H1 (cell line): ENCODE data around the gene ZNF48. TPM values are rescaled to one million over a fixed set of nuclear protein-coding genes. Genes with fewer than 3 reads are reported as not detected.

Experiments
- CREB1 ChIP-seq: IDR thresholded peaks from 2 replicates; pipeline ENCODE4 v1.6.1; 2012; ENCODE audit warnings: inconsistent platforms
- JUND ChIP-seq: IDR thresholded peaks from 2 replicates; pipeline ENCODE4 v1.6.1; 2011; ENCODE audit warnings: mild to moderate bottlenecking, improper control_type of control experiment, low read length
- KDM5A ChIP-seq: fragments of 200-600 bp; IDR thresholded peaks from 2 replicates; pipeline ENCODE4 v1.7.1; 2012; ENCODE audit warnings: mild to moderate bottlenecking, low read length, inconsistent platforms, mixed read lengths
- PHF8 ChIP-seq: fragments of 200-600 bp; sonication (generic); conservative IDR thresholded peaks from 2 replicates; pipeline ENCODE4 v1.7.1; 2012; ENCODE audit warnings: low read depth, mild to moderate bottlenecking, inconsistent platforms, low read length, moderate library complexity
- SIN3A ChIP-seq, 2 experiments: IDR thresholded peaks in 1 of 2; conservative IDR thresholded peaks in 1 of 2; 2 replicates each; pipeline ENCODE4 v1.6.1; 2011 to 2012; ENCODE audit warnings: low read length in 2 of 2, improper control_type of control experiment in 1 of 2, low read depth in 1 of 2, mild to moderate bottlenecking in 1 of 2
- SIX5 ChIP-seq: IDR thresholded peaks from 2 replicates; pipeline ENCODE4 v1.6.1; 2011; ENCODE audit warnings: mild to moderate bottlenecking, low read depth, low read length
- SP1 ChIP-seq: IDR thresholded peaks from 2 replicates; pipeline ENCODE4 v1.6.1; 2011; ENCODE audit warnings: low read depth, low read length
- polyA plus RNA-seq, 7 experiments: library from polyadenylated mRNA; depleted of rRNA in 3 of 7; stranded (reverse) in 5 of 7; unstranded in 2 of 7; fragments of >200 nt in 5 of 7; fragments of 200-250 nt in 2 of 7; gene quantifications; 1 replicate in 5 of 7; 2 replicates in 1 of 7; 4 replicates in 1 of 7; pipeline versions ENCODE4 v1.2.1 to v1.2.3, GENCODE V29; 2011 to 2013; ENCODE audit warnings: missing spikeins in 2 of 7, mixed read lengths in 2 of 7
- total RNA-seq: library from RNA; stranded (reverse); fragmentation: NEBNext Ultra II Directional; extraction: Animal tissue kit (Norgen Biotek cat#: 25700); gene quantifications from 2 replicates; pipeline ENCODE4 v1.2.1, GENCODE V29; 2021
- TF ChIP-seq, protein P1 (sequence below): fragments of 300-600 bp; sonication (generic); IDR thresholded peaks from 2 replicates; pipeline ENCODE4 v1.7.1; 2012; ENCODE audit warnings: low read length, moderate library complexity, mild to moderate bottlenecking, inconsistent platforms; ENCODE audit not compliant: insufficient replicate concordance
- TF ChIP-seq, protein P2 (sequence below): IDR thresholded peaks from 2 replicates; pipeline ENCODE4 v1.6.1; 2011; ENCODE audit warnings: low read length, improper control_type of control experiment

Gene ZNF48
- total and polyA plus RNA-seq, 2 of the 8 experiments (the other 6 are each of a cell fraction or from before 2014, with no cell fraction given), result 30.4 to 41.2 TPM

DNA sequence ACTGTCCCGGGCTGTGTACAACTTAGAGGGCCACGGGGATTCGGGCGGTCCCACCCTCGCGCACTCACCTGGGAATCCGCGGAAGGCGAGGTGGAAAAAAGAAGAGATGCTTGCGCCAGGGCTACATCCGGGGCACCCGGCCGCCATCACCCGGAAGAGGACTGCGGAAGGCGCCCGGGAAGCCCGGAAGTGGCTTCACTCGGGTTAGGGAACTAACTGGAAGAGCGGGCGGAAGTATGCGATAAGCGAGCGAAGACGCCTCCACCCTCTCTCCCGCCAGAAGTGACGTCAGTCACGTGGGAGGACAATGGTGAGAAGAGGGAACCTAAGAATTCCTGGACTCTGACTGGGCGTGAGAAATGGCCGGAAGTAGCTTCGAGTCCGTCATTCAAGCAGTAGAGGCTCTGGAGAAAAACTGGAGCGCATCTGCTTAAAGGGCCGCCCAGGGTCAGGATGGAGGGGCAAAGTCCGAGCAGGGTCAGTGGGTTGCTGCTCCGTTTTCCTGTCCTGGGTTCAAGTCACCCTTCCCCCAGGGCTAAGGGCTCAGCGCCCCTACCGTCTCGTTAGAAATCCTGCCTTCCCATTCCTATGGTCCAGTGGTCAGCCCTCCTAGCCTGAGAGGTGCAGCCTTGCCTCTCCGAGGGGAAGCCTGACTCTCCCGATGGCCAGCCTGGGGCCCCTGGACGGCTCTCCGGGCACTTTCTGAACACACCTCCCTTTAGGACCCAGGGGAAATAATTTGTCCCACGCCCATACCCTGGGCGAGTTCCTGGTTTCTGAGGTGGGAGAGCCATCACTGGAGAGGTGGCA lies 39.9 kb upstream of the ZNF48 start, which contains the start of gene CD2BP2 (continued):
- TF ChIP-seq, protein P1, sequence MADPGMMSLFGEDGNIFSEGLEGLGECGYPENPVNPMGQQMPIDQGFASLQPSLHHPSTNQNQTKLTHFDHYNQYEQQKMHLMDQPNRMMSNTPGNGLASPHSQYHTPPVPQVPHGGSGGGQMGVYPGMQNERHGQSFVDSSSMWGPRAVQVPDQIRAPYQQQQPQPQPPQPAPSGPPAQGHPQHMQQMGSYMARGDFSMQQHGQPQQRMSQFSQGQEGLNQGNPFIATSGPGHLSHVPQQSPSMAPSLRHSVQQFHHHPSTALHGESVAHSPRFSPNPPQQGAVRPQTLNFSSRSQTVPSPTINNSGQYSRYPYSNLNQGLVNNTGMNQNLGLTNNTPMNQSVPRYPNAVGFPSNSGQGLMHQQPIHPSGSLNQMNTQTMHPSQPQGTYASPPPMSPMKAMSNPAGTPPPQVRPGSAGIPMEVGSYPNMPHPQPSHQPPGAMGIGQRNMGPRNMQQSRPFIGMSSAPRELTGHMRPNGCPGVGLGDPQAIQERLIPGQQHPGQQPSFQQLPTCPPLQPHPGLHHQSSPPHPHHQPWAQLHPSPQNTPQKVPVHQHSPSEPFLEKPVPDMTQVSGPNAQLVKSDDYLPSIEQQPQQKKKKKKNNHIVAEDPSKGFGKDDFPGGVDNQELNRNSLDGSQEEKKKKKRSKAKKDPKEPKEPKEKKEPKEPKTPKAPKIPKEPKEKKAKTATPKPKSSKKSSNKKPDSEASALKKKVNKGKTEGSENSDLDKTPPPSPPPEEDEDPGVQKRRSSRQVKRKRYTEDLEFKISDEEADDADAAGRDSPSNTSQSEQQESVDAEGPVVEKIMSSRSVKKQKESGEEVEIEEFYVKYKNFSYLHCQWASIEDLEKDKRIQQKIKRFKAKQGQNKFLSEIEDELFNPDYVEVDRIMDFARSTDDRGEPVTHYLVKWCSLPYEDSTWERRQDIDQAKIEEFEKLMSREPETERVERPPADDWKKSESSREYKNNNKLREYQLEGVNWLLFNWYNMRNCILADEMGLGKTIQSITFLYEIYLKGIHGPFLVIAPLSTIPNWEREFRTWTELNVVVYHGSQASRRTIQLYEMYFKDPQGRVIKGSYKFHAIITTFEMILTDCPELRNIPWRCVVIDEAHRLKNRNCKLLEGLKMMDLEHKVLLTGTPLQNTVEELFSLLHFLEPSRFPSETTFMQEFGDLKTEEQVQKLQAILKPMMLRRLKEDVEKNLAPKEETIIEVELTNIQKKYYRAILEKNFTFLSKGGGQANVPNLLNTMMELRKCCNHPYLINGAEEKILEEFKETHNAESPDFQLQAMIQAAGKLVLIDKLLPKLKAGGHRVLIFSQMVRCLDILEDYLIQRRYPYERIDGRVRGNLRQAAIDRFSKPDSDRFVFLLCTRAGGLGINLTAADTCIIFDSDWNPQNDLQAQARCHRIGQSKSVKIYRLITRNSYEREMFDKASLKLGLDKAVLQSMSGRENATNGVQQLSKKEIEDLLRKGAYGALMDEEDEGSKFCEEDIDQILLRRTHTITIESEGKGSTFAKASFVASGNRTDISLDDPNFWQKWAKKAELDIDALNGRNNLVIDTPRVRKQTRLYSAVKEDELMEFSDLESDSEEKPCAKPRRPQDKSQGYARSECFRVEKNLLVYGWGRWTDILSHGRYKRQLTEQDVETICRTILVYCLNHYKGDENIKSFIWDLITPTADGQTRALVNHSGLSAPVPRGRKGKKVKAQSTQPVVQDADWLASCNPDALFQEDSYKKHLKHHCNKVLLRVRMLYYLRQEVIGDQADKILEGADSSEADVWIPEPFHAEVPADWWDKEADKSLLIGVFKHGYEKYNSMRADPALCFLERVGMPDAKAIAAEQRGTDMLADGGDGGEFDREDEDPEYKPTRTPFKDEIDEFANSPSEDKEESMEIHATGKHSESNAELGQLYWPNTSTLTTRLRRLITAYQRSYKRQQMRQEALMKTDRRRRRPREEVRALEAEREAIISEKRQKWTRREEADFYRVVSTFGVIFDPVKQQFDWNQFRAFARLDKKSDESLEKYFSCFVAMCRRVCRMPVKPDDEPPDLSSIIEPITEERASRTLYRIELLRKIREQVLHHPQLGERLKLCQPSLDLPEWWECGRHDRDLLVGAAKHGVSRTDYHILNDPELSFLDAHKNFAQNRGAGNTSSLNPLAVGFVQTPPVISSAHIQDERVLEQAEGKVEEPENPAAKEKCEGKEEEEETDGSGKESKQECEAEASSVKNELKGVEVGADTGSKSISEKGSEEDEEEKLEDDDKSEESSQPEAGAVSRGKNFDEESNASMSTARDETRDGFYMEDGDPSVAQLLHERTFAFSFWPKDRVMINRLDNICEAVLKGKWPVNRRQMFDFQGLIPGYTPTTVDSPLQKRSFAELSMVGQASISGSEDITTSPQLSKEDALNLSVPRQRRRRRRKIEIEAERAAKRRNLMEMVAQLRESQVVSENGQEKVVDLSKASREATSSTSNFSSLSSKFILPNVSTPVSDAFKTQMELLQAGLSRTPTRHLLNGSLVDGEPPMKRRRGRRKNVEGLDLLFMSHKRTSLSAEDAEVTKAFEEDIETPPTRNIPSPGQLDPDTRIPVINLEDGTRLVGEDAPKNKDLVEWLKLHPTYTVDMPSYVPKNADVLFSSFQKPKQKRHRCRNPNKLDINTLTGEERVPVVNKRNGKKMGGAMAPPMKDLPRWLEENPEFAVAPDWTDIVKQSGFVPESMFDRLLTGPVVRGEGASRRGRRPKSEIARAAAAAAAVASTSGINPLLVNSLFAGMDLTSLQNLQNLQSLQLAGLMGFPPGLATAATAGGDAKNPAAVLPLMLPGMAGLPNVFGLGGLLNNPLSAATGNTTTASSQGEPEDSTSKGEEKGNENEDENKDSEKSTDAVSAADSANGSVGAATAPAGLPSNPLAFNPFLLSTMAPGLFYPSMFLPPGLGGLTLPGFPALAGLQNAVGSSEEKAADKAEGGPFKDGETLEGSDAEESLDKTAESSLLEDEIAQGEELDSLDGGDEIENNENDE, result no peak
- peak; percentile 66; the same call in 1 of the 2 replicates for TF ChIP-seq SP1
- TF ChIP-seq, protein P2, sequence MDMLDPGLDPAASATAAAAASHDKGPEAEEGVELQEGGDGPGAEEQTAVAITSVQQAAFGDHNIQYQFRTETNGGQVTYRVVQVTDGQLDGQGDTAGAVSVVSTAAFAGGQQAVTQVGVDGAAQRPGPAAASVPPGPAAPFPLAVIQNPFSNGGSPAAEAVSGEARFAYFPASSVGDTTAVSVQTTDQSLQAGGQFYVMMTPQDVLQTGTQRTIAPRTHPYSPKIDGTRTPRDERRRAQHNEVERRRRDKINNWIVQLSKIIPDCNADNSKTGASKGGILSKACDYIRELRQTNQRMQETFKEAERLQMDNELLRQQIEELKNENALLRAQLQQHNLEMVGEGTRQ, result peak; percentile 87
- peak; percentile 25; the same call in 1 of the 2 replicates for TF ChIP-seq SIX5
- peak; percentile 88 for TF ChIP-seq CREB1
- peak; percentile 69 to 91; a peak in 2 of 4 replicates for TF ChIP-seq SIN3A (conservative IDR thresholded peaks at IDR 0.05 in 1 of 2, IDR thresholded peaks at IDR 0.05 in 1 of 2; ENCODE audit: low read depth in 1 of 2, low read length in 2 of 2)
- no peak; the same call in 1 of the 2 replicates for TF ChIP-seq JUND
- no peak; the same call in 1 of the 2 replicates for TF ChIP-seq KDM5A
- TF ChIP-seq PHF8, result peak; percentile 68; the same call in 1 of the 2 replicates
